Smooth muscle cell (in vitro differentiated cells): ENCODE data around the gene GPC6. TPM values are rescaled to one million over a fixed set of nuclear protein-coding genes. Genes with fewer than 3 reads are reported as not detected.

Experiments
- DNase-seq: peaks from one replicate; lab custom pipeline; 2025; ENCODE audit not compliant: unreplicated experiment; lab: John Stamatoyannopoulos, UW
- H2AFZ ChIP-seq: fragments of 200-600 bp; sonication (generic); 2 replicates; pipeline ENCODE4 v1.6.0; 2016; ENCODE audit warnings: antibody characterized with exemption, low read depth, mild to moderate bottlenecking
- H3F3A ChIP-seq: fragments of 200-600 bp; sonication (generic); 2 replicates; pipeline ENCODE4 v1.6.0; 2017; ENCODE audit warnings: antibody characterized with exemption, low read depth
- H3K27ac ChIP-seq: fragments of 200-600 bp; sonication (generic); 2 replicates; pipeline ENCODE4 v1.5.1; 2016; ENCODE audit warnings: low read depth, mild to moderate bottlenecking
- H3K27me3 ChIP-seq: fragments of 200-600 bp; sonication (generic); 2 replicates; pipeline ENCODE4 v1.6.1; 2016; ENCODE audit warnings: low read depth, mild to moderate bottlenecking
- H3K36me3 ChIP-seq: fragments of 200-600 bp; sonication (generic); 2 replicates; pipeline ENCODE4 v1.5.1; 2016; ENCODE audit warnings: low read depth
- H3K4me1 ChIP-seq: fragments of 200-600 bp; sonication (generic); 2 replicates; pipeline ENCODE4 v1.5.1; 2016; ENCODE audit warnings: low read depth
- H3K4me2 ChIP-seq: fragments of 200-600 bp; sonication (generic); 2 replicates; pipeline ENCODE4 v1.6.0; 2016; ENCODE audit warnings: mild to moderate bottlenecking
- H3K4me3 ChIP-seq: fragments of 200-600 bp; sonication (generic); 2 replicates; pipeline ENCODE4 v1.5.1; 2016; ENCODE audit warnings: mild to moderate bottlenecking
- H3K79me2 ChIP-seq: fragments of 200-600 bp; sonication (generic); 2 replicates; pipeline ENCODE4 v1.6.0; 2016; ENCODE audit warnings: low read depth, mild to moderate bottlenecking
- H3K9ac ChIP-seq: fragments of 200-600 bp; sonication (generic); 2 replicates; pipeline ENCODE4 v1.6.0; 2016; ENCODE audit warnings: low read depth
- H3K9me3 ChIP-seq: fragments of 200-600 bp; sonication (generic); replicated peaks from 2 replicates; pipeline ENCODE4 v1.5.1; 2016; ENCODE audit warnings: low read depth
- H4K20me1 ChIP-seq: fragments of 200-600 bp; sonication (generic); 2 replicates; pipeline ENCODE4 v1.6.0; 2016; ENCODE audit warnings: low read depth
- WGBS: methylation state at CpG from one replicate; pipeline ENCODE4 v1.1.7; 2016; ENCODE audit warnings: low lambda C conversion rate; 5-methylcytosine and 5-hydroxymethylcytosine counted together
- polyA plus RNA-seq: library from polyadenylated mRNA; unstranded; fragments of >200 nt; fragmentation: Nextera tagmentation; extraction: Ambion mirVana; gene quantifications from 2 replicates; pipeline ENCODE4 v1.2.1, GENCODE V29; 2016
- total RNA-seq: library from RNA; depleted of rRNA; stranded (reverse); fragments of >200 nt; gene quantifications from 2 replicates; pipeline ENCODE4 v1.2.3, GENCODE V29; 2014
- TF ChIP-seq, protein P1 (sequence below): fragments of 200-600 bp; sonication (generic); IDR thresholded peaks from 2 replicates; pipeline ENCODE4 v1.5.1; 2017; ENCODE audit warnings: borderline replicate concordance, mild to moderate bottlenecking, antibody characterized with exemption; ENCODE audit not compliant: insufficient read depth, poor library complexity, severe bottlenecking

Gene GPC6
- total and polyA plus RNA-seq, 2 experiments from 2014 or later = 19.7 to 68.5 TPM

- peaks cover 16% of the 10 kb centered on the region for H3F3A ChIP-seq
- no peak overlapping the region for H3K9ac ChIP-seq
- no peaks in the 10 kb centered on the region for H3K36me3 ChIP-seq
- H3K27me3 ChIP-seq = no peaks in the 10 kb centered on the region
- no peaks in the 10 kb centered on the region for H4K20me1 ChIP-seq
- H3K4me3 ChIP-seq = no peak overlapping the region
- no peak overlapping the region for H3K4me2 ChIP-seq
- H2AFZ ChIP-seq = no peak overlapping the region
- no peaks in the 10 kb centered on the region for H3K79me2 ChIP-seq
- H3K4me1 ChIP-seq = peaks cover 10% of the 10 kb centered on the region
- H3K9me3 ChIP-seq = no peaks in the 10 kb centered on the region
- no peak overlapping the region for H3K27ac ChIP-seq
- DNase-seq = no peak
- WGBS = 82% methylated on average over 1 of the region's 1 CpG
- TF ChIP-seq, protein P1, sequence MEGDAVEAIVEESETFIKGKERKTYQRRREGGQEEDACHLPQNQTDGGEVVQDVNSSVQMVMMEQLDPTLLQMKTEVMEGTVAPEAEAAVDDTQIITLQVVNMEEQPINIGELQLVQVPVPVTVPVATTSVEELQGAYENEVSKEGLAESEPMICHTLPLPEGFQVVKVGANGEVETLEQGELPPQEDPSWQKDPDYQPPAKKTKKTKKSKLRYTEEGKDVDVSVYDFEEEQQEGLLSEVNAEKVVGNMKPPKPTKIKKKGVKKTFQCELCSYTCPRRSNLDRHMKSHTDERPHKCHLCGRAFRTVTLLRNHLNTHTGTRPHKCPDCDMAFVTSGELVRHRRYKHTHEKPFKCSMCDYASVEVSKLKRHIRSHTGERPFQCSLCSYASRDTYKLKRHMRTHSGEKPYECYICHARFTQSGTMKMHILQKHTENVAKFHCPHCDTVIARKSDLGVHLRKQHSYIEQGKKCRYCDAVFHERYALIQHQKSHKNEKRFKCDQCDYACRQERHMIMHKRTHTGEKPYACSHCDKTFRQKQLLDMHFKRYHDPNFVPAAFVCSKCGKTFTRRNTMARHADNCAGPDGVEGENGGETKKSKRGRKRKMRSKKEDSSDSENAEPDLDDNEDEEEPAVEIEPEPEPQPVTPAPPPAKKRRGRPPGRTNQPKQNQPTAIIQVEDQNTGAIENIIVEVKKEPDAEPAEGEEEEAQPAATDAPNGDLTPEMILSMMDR = no peak
Observed at GRCh38 chr13:93183302-93183701, 43.3 kb upstream of the GPC6 start.

- Histone ChIP-seq H3K4me3 (no peak overlapping the region), H2AFZ (no peak overlapping the region), H4K20me1 (no peaks in the 10 kb centered on the region), H3F3A (no peaks in the 10 kb centered on the region), H3K27me3 (no peaks in the 10 kb centered on the region), H3K4me1 (no peaks in the 10 kb centered on the region), H3K36me3 (no peaks in the 10 kb centered on the region), H3K9me3 (no peaks in the 10 kb centered on the region), H3K79me2 (no peaks in the 10 kb centered on the region), H3K27ac (no peak overlapping the region), H3K4me2 (no peak overlapping the region), H3K9ac (no peak overlapping the region)
- DNase-seq = no peak
- TF ChIP-seq, protein P1 = no peak
- 88% methylated on average over 2 of the region's 2 CpGs for WGBS
Observed at GRCh38 chr13:93190006-93190405, 36.6 kb upstream of the GPC6 start.

DNA sequence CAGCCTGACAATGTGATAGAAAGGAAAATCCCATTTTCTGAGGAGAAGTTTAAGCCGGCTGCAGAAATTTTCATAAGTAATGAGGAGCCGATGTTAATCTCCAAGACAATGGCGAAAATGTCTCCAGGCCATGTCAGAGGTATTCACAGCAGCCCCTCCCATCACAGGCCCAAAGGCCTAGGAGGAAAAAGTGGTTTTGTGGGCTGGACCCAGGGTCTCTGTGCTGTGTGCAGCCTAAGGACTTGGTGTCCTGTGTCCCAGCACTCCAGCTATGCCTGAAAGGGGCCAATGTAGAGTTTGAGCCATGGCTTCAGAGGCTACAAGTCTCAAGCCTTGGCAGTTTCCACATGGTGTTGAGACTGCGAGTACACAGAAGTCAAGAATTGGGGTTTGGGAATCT lies 32.9 kb upstream of the GPC6 start:
- no peaks in the 10 kb centered on the region for H3F3A ChIP-seq
- H3K9me3 ChIP-seq = no peaks in the 10 kb centered on the region
- TF ChIP-seq, protein P1 = no peak
- H3K4me2 ChIP-seq = no peak overlapping the region
- no peaks in the 10 kb centered on the region for H4K20me1 ChIP-seq
- no peak for DNase-seq
- 95% methylated on average over 4 of the region's 4 CpGs for WGBS
- H3K9ac ChIP-seq = no peak overlapping the region
- no peaks in the 10 kb centered on the region for H3K27me3 ChIP-seq
- no peak overlapping the region for H3K27ac ChIP-seq
- H3K4me3 ChIP-seq = no peak overlapping the region
- H3K36me3 ChIP-seq = no peaks in the 10 kb centered on the region
- H3K4me1 ChIP-seq = no peaks in the 10 kb centered on the region
- no peak overlapping the region for H2AFZ ChIP-seq
- no peaks in the 10 kb centered on the region for H3K79me2 ChIP-seq

DNA sequence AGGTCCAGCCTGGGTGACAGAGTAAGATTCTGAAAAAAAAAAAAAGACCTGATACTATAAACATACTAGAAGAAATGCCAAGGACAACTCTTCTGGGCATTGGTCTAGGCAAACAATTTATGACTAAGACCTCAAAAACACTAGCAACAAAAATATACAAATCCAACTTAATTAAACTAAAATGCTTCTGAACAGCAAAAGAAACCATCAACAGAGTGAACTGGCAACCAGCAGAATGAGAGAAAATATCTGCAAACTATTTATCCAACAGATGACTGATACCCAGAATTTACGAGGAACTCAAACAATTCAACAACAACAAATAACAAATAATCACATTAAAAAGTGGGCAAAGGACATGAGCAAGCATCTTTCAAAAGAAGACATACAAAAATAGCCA lies 26.8 kb upstream of the GPC6 start:
- Histone ChIP-seq H4K20me1 (no peaks in the 10 kb centered on the region), H3K4me1 (no peaks in the 10 kb centered on the region), H3K4me2 (no peak overlapping the region), H3K9me3 (no peaks in the 10 kb centered on the region), H3K27ac (no peak overlapping the region), H3F3A (no peaks in the 10 kb centered on the region), H3K9ac (no peak overlapping the region), H3K4me3 (no peak overlapping the region), H3K27me3 (no peaks in the 10 kb centered on the region), H2AFZ (no peak overlapping the region), H3K79me2 (no peaks in the 10 kb centered on the region), H3K36me3 (no peaks in the 10 kb centered on the region)
- 95% methylated on average over 1 of the region's 1 CpG for WGBS
- no peak for DNase-seq
- TF ChIP-seq, protein P1 = no peak
